Measurements from ENCODE around the gene NAGLU.

Gene NAGLU

DNA sequence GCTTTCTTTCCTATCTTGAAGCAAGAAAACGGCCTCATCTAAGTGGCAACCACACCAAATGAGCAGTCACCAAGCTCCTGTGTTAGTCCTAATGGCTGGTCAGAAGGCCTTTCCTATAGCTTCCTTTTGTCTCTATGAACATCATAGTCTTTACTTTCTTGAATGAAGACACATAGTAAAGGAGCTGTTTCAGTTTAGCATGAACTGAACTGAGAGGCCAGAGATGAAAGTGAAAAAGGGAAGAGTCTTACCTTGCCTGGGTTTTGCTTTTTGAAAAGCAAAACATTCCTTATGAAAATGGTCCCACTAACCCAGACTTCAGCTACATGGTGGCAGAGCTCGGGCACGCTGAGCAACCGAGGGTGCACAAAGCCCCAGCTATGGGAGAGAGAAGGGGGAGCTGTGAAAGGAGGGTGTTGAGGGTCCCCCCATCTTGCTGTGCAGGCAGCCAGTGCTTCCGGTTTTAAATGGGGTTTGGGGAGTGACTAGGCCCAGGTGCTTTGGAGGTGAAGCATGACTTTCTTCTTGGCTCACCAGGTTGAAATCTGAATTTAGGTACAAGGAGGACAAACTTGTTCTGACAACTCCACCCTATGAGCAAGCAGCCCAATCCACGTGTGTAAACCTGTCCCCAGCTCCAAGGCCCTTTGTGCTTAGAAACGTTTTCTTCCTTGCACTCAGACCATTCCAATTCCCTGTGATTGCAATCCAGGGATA lies 50.6 kb downstream of the NAGLU start:
- TF ChIP-seq, protein P1, sequence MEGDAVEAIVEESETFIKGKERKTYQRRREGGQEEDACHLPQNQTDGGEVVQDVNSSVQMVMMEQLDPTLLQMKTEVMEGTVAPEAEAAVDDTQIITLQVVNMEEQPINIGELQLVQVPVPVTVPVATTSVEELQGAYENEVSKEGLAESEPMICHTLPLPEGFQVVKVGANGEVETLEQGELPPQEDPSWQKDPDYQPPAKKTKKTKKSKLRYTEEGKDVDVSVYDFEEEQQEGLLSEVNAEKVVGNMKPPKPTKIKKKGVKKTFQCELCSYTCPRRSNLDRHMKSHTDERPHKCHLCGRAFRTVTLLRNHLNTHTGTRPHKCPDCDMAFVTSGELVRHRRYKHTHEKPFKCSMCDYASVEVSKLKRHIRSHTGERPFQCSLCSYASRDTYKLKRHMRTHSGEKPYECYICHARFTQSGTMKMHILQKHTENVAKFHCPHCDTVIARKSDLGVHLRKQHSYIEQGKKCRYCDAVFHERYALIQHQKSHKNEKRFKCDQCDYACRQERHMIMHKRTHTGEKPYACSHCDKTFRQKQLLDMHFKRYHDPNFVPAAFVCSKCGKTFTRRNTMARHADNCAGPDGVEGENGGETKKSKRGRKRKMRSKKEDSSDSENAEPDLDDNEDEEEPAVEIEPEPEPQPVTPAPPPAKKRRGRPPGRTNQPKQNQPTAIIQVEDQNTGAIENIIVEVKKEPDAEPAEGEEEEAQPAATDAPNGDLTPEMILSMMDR (IDR thresholded peaks at IDR 0.05; ENCODE audit: low read depth, low read length, missing control alignments): no peak
- H3K4me3 ChIP-seq (replicated peaks; ENCODE audit: low read depth, low read length): no peak overlapping the region
- DNase-seq (ENCODE audit: extremely low read depth, low read depth): no peak

DNA sequence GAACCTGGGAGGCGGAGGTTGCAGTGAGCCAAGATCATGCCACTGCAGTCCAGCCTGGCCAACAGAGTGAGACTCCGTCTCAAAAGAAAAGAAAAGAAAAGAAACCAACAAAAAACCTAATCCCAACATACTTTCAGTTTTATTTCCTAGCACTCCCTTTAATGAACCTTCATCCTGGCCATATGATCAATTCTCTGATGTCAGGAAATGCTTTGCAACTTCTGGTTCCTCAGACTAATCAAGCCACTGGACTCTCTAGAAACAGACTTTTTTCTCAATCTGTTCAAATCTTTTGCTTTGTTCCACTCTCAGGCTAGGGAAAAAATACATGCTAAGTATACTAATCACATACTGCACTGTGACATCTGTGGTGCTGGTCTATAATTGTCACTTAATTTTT lies 54.8 kb downstream of the NAGLU start:
- no peak for DNase-seq (ENCODE audit: extremely low read depth, low read depth)
- no peak overlapping the region for H3K4me3 ChIP-seq (replicated peaks; ENCODE audit: low read depth, low read length)
- TF ChIP-seq, protein P1 (IDR thresholded peaks at IDR 0.05; ENCODE audit: low read depth, low read length, missing control alignments): no peak

- no peak for DNase-seq (ENCODE audit: extremely low read depth, low read depth)
- H3K4me3 ChIP-seq (replicated peaks; ENCODE audit: low read depth, low read length): no peak overlapping the region
- TF ChIP-seq, protein P1 (IDR thresholded peaks at IDR 0.05; ENCODE audit: low read depth, low read length, missing control alignments): no peak
These were observed 55.4 kb downstream of the NAGLU start for GRCh38 chr17:42591411-42591810.

All from HFF-Myc (cell line).